ENCODE results near the gene TTBK2.

TTBK2 gene

GRCh38 chr15:42920519-42921341 lies at the start of gene TTBK2 (continued):
- TF ChIP-seq ZNF596 (tag by site-specific recombination; IDR thresholded peaks at IDR 0.05): no peak
- no peak for TF ChIP-seq ZNF488 (tag by site-specific recombination; IDR thresholded peaks at IDR 0.05)
- no peak for TF ChIP-seq ZNF549 (tag by site-specific recombination; IDR thresholded peaks at IDR 0.05)
- TF ChIP-seq HIC1 (tag by site-specific recombination; IDR thresholded peaks at IDR 0.05): no peak
- TF ChIP-seq ZNF366 (tag by site-specific recombination; conservative IDR thresholded peaks at IDR 0.05): no peak
- peak; percentile 81 for TF ChIP-seq FEZF1 (tag by site-specific recombination; IDR thresholded peaks at IDR 0.05)
- TF ChIP-seq ZNF571 (tag by site-specific recombination; IDR thresholded peaks at IDR 0.05): no peak
- peak; percentile 94 for TF ChIP-seq SP2 (tag by site-specific recombination; IDR thresholded peaks at IDR 0.05)
- TF ChIP-seq ZSCAN4 (tag by site-specific recombination; IDR thresholded peaks at IDR 0.05): no peak
- TF ChIP-seq ZNF175 (tag by site-specific recombination; IDR thresholded peaks at IDR 0.05): no peak
- no peak for TF ChIP-seq HOXA7 (CRISPR knock-in tag; IDR thresholded peaks at IDR 0.05; ENCODE audit: borderline replicate concordance)
- no peak for TF ChIP-seq ZNF791 (tag by site-specific recombination; IDR thresholded peaks at IDR 0.05)
- TF ChIP-seq PRDM1 (tag by site-specific recombination; IDR thresholded peaks at IDR 0.05): no peak
- TF ChIP-seq GFI1B (tag by site-specific recombination; IDR thresholded peaks at IDR 0.05): no peak
- TF ChIP-seq PRDM6 (tag by site-specific recombination; IDR thresholded peaks at IDR 0.05): no peak
- TF ChIP-seq ZNF211 (tag by site-specific recombination; IDR thresholded peaks at IDR 0.05; ENCODE audit: low read depth): no peak
- TF ChIP-seq ZBTB21 (tag by site-specific recombination; IDR thresholded peaks at IDR 0.05): no peak
- no peak for TF ChIP-seq ZNF280C (tag by site-specific recombination; IDR thresholded peaks at IDR 0.05)
- TF ChIP-seq ZNF398 (tag by site-specific recombination; IDR thresholded peaks at IDR 0.05): peak; percentile 89
- TF ChIP-seq IKZF3 (tag by site-specific recombination; IDR thresholded peaks at IDR 0.05): no peak
- no peak for TF ChIP-seq ZNF280D (tag by site-specific recombination; IDR thresholded peaks at IDR 0.05)
- TF ChIP-seq KLF9 (tag by site-specific recombination; IDR thresholded peaks at IDR 0.05; ENCODE audit: low read depth): peak; percentile 95
- TF ChIP-seq REPIN1 (tag by site-specific recombination; IDR thresholded peaks at IDR 0.05; ENCODE audit: low read depth): no peak
- TF ChIP-seq ZNF670 (tag by site-specific recombination; IDR thresholded peaks at IDR 0.05; ENCODE audit: low read depth): no peak
- no peak for TF ChIP-seq ZNF423 (tag by site-specific recombination; IDR thresholded peaks at IDR 0.05)

Data from HEK293 (cell line).